AG04450 (cell line): ENCODE data around the gene SHB. TPM values are rescaled to one million over a fixed set of nuclear protein-coding genes. Genes with fewer than 3 reads are reported as not detected.
"Not testable (repeated sequence)": the region's sequence is repeated elsewhere in the genome, so short reads cannot be mapped to it uniquely, and the experiment has no call there.

ENCODE experiments used
- CTCF ChIA-PET: fragments of 300-600, 350-600 bp; formaldehyde crosslinking; extraction: SDS; loops from one replicate; lab custom pipeline; 2022; ENCODE audit warnings: antibody characterized with exemption, inconsistent platforms; lab: Charles Lee
- POLR2A ChIA-PET: fragments of 350-600 bp; formaldehyde crosslinking; extraction: SDS; loops from one replicate; lab custom pipeline; 2021; ENCODE audit warnings: antibody characterized with exemption, inconsistent platforms; lab: Yijun Ruan, JAX
- DNase-seq: peaks from one replicate; pipeline ENCODE4 v3.0.0-alpha.2; 2011; ENCODE audit warnings: low read depth, low spot score
- H3K27ac ChIP-seq: one replicate; pipeline ENCODE4 v1.5.1; 2012; ENCODE audit warnings: low read depth, low read length, control low read depth
- H3K27me3 ChIP-seq: one replicate; pipeline ENCODE4 v1.6.0; 2012; ENCODE audit warnings: low read length; ENCODE audit not compliant: control insufficient read depth, insufficient read depth
- H3K4me3 ChIP-seq: 2 replicates; pipeline ENCODE4 v1.5.1; 2011; ENCODE audit warnings: mild to moderate bottlenecking, low read depth, low read length, control low read depth
- H3K9me3 ChIP-seq: 2 replicates; pipeline ENCODE4 v1.5.1; 2012; ENCODE audit warnings: low read length; ENCODE audit not compliant: control insufficient read depth, insufficient read depth
- polyA plus RNA-seq: library from polyadenylated mRNA; depleted of rRNA; stranded (reverse); fragments of >200 nt; gene quantifications from 2 replicates; pipeline ENCODE4 v1.2.3, GENCODE V29; 2011
- TF ChIP-seq, protein P1 (sequence below): IDR thresholded peaks from 2 replicates; pipeline ENCODE4 v1.5.1; 2011; ENCODE audit warnings: low read depth, low read length, control low read depth, inconsistent platforms

SHB gene
- polyA plus RNA-seq, 1 experiment = 16.7 TPM

DNA sequence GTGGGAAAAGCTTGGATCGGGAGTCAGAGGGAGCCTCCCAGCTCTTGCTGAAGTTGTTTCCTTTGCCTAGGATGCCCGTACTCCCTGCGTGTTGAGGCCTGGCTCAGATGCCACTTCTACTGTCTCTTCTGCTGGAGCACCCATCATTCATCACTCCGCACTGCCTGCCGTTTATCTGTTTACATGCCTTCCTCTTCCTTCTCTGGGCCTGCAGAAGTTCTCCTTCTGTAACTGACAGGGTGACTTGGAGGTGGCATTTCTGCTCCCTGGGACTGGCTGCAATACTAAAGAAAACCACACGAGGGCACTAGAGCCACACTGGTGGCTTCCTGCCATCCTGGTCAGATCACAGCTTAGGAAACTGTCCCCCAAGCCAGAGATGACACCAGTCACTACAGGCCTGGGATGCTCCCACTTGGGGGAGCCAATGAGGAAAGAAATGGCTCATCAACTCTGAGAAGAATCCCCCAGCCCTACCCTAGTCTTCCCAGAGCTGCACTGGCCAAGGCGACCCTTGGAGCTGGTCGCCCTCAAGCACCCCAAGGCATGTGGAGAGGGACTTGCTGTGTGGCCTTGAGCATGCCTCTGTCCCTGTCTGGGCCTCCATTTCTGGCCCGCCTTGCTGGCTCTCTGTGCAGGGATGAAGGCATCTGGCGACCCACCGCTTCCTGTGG, 155.4 kb downstream of the SHB start:
- DNase-seq = no peak
- H3K27me3 ChIP-seq = no peaks in the 10 kb centered on the region
- no peak overlapping the region for H3K27ac ChIP-seq
- ChIA-PET CTCF (interaction anchor here (0.5 to 8.4 kb wide), 46 partner anchors 9 to 518 kb away, joined by 3 to 82 read pairs (median 4); partner anchors contain the start of gene SHB), POLR2A (no interaction called here)
- H3K9me3 ChIP-seq = no peaks in the 10 kb centered on the region
- no peak overlapping the region for H3K4me3 ChIP-seq
- TF ChIP-seq, protein P1, sequence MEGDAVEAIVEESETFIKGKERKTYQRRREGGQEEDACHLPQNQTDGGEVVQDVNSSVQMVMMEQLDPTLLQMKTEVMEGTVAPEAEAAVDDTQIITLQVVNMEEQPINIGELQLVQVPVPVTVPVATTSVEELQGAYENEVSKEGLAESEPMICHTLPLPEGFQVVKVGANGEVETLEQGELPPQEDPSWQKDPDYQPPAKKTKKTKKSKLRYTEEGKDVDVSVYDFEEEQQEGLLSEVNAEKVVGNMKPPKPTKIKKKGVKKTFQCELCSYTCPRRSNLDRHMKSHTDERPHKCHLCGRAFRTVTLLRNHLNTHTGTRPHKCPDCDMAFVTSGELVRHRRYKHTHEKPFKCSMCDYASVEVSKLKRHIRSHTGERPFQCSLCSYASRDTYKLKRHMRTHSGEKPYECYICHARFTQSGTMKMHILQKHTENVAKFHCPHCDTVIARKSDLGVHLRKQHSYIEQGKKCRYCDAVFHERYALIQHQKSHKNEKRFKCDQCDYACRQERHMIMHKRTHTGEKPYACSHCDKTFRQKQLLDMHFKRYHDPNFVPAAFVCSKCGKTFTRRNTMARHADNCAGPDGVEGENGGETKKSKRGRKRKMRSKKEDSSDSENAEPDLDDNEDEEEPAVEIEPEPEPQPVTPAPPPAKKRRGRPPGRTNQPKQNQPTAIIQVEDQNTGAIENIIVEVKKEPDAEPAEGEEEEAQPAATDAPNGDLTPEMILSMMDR = peak; percentile 99

DNA sequence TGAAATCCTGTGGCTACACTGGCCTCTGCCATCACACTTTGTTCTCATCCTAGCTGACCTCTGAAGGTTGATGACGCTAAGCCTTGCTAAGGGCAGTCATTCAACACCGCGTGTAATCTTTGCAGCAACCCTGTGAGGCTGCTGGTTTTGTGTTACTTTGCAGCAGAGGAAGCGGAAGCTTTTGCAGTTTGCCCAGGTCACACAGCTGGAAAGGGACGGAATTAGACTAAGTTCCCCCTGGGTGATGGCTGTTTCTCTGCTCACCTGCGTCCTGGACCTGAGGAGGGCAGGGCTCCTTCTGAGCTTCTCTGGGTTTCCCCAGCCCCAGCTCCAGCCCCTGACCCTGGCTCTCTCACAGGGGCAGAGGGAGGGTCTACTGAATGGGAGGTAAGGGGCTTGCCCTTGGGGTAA, 157.8 kb downstream of the SHB start:
- H3K4me3 ChIP-seq = no peak overlapping the region
- ChIA-PET POLR2A (no interaction called here), CTCF (interaction anchor here (0.5 to 8.4 kb wide), 9 partner anchors 9 to 352 kb away, joined by 3 to 82 read pairs (median 7); no protein-coding TSS in a partner anchor)
- H3K27ac ChIP-seq = no peak overlapping the region
- H3K9me3 ChIP-seq = no peaks in the 10 kb centered on the region
- TF ChIP-seq, protein P1 = no peak
- DNase-seq = no peak
- H3K27me3 ChIP-seq = no peaks in the 10 kb centered on the region

DNA sequence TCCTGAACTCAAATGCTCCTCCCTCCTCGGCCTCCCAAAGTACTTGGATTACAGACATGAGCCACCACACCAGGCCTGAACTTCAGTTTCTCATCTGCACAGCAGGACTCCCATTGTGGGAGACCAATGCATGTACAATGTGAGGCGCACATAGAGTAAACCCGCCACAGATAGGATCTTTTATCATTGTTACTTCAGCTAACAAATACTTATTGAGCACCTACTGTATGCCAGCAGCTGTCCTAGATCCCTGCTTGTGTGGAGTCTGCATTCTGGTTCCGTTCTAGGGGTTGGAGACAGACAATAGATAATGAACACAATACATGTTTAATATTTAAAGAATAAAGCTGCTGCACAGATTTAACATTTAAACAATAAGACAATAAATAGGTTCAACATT, 158.8 kb downstream of the SHB start:
- DNase-seq = no peak
- no peak overlapping the region for H3K4me3 ChIP-seq
- H3K27ac ChIP-seq = no peak overlapping the region
- CTCF ChIA-PET = interaction anchor here (8.0 to 8.4 kb wide), 2 partner anchors 250 to 353 kb away, joined by 65 to 82 read pairs; no protein-coding TSS in a partner anchor
- H3K9me3 ChIP-seq = no peaks in the 10 kb centered on the region
- POLR2A ChIA-PET = no interaction called here
- TF ChIP-seq, protein P1 = no peak
- H3K27me3 ChIP-seq = no peaks in the 10 kb centered on the region

DNA sequence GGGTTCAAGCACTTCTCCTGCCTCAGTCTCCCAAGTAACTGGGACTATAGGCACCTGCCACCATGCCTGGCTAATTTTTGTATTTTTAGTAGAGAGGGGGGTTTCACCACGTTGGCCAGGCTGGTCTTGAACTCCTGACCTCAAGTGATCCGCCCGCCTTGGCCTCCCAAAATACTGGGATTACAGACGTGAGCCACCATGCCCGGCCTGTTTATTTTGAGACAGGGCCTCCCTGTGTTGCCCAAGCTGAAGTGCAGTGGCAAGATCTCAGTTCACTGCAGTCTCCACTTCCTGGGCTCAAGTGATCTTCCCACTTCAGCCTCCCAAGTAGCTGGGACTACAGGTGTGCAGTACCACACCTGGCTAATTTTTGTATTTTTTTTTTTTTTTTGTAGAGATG, 159.2 kb downstream of the SHB start:
- POLR2A ChIA-PET = not testable (repeated sequence)
- CTCF ChIA-PET = interaction anchor here (1.0 to 8.4 kb wide), 4 partner anchors 9 to 354 kb away, joined by 3 to 82 read pairs (median 36); no protein-coding TSS in a partner anchor

DNA sequence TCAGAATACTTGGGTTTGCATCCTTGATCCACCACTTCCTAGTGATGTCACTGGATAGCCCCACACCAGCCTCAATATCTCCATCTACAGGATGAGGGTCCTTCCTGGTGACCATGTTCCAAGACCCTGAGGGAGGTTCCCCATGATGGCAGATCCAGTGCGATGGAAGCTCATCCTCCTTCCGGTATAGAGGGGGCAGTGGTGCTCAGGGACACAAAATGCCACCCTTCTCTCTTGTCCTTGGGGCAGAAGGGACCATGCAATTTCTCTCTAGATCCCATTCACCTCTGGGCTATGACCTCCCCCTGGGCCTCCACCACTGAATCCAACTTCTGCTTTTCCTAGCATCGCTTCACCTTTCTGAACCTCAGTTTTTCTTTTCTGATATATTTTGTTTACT, 159.7 kb downstream of the SHB start:
- DNase-seq = no peak
- H3K27ac ChIP-seq = no peak overlapping the region
- no peaks in the 10 kb centered on the region for H3K27me3 ChIP-seq
- POLR2A ChIA-PET = no interaction called here
- no peaks in the 10 kb centered on the region; the same call in 1 of the 2 replicates for H3K9me3 ChIP-seq
- H3K4me3 ChIP-seq = no peak overlapping the region
- CTCF ChIA-PET = interaction anchor here (1.0 to 2.2 kb wide), 2 partner anchors 9 to 354 kb away, joined by 3 to 6 read pairs; no protein-coding TSS in a partner anchor
- TF ChIP-seq, protein P1 = no peak

More for the DNA sequence above, 159.2 kb downstream of the SHB start:
- H3K27ac ChIP-seq, H3K4me3 ChIP-seq, DNase-seq, H3K9me3 ChIP-seq, H3K27me3 ChIP-seq: not testable (repeated sequence)
